Endothelial cell of umbilical vein (primary cell): Measurements from ENCODE around the gene ATG101.

Experiments
- MYC ChIP-seq: IDR thresholded peaks from one replicate; pipeline ENCODE4 v1.6.1; 2011; ENCODE audit warnings: mild to moderate bottlenecking, low read depth, low read length
- POLR2A ChIP-seq: IDR thresholded peaks from 2 replicates; pipeline ENCODE4 v1.6.1; 2012; ENCODE audit warnings: low read depth, mild to moderate bottlenecking, control low read depth, low read length
- POLR2AphosphoS5 ChIP-seq: IDR thresholded peaks from 2 replicates; pipeline ENCODE4 v1.6.1; 2012; ENCODE audit warnings: low read depth, mild to moderate bottlenecking, control low read depth, low read length, moderate library complexity; ENCODE audit not compliant: insufficient read depth
- TF ChIP-seq, protein P1 (sequence below), 2 donors: IDR thresholded peaks; 1 replicate in 1 of 2; 2 replicates in 1 of 2; pipeline ENCODE4 v1.5.1; 2011; ENCODE audit warnings: low read length in 2 of 2, mild to moderate bottlenecking in 2 of 2, moderate library complexity in 2 of 2, control low read depth in 1 of 2, inconsistent platforms in 1 of 2, low read depth in 1 of 2; ENCODE audit not compliant: insufficient read depth in 1 of 2; ENCODE audit errors: extremely low read depth in 1 of 2

GRCh38 chr12:52086944-52087835 lies 17.4 kb downstream of the ATG101 start:
- TF ChIP-seq, protein P1, sequence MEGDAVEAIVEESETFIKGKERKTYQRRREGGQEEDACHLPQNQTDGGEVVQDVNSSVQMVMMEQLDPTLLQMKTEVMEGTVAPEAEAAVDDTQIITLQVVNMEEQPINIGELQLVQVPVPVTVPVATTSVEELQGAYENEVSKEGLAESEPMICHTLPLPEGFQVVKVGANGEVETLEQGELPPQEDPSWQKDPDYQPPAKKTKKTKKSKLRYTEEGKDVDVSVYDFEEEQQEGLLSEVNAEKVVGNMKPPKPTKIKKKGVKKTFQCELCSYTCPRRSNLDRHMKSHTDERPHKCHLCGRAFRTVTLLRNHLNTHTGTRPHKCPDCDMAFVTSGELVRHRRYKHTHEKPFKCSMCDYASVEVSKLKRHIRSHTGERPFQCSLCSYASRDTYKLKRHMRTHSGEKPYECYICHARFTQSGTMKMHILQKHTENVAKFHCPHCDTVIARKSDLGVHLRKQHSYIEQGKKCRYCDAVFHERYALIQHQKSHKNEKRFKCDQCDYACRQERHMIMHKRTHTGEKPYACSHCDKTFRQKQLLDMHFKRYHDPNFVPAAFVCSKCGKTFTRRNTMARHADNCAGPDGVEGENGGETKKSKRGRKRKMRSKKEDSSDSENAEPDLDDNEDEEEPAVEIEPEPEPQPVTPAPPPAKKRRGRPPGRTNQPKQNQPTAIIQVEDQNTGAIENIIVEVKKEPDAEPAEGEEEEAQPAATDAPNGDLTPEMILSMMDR (IDR thresholded peaks at IDR 0.05; ENCODE audit: extremely low read depth in 1 of 2, insufficient read depth in 1 of 2, low read depth in 1 of 2, low read length in 2 of 2), result no peak
- TF ChIP-seq POLR2A, result no peak
- no peak for TF ChIP-seq MYC
- no peak for TF ChIP-seq POLR2AphosphoS5
